Measurements from ENCODE around the gene PRELID2.

The PRELID2 gene

GRCh38 chr5:145791866-145792265, 43.3 kb downstream of the PRELID2 start:
- H4K20me1 ChIP-seq (ENCODE audit: insufficient read depth, low read length, poor library complexity, severe bottlenecking): no peaks in the 10 kb centered on the region
- H2AFZ ChIP-seq (ENCODE audit: low read length): no peak overlapping the region
- H3F3A ChIP-seq (ENCODE audit: low read depth): no peaks in the 10 kb centered on the region
- TF ChIP-seq CTCF (conservative IDR thresholded peaks at IDR 0.05; ENCODE audit: low read length): peak; percentile 14; the same call in 1 of the 2 replicates
- no peak for TF ChIP-seq EZH2phosphoT487 (IDR thresholded peaks at IDR 0.05; ENCODE audit: borderline replicate concordance)
- no peak overlapping the region for H3K4me3 ChIP-seq (ENCODE audit: low read length, poor library complexity, severe bottlenecking)
- no peaks in the 10 kb centered on the region for H3K27me3 ChIP-seq (ENCODE audit: insufficient read depth, low read length, poor library complexity, severe bottlenecking)
- no peak overlapping the region for H3K9ac ChIP-seq (ENCODE audit: low read depth, low read length, poor library complexity, severe bottlenecking)
- H3K36me3 ChIP-seq (ENCODE audit: insufficient read depth, low read length): peaks cover 49% of the 10 kb centered on the region; the same call in 1 of the 2 replicates
- H3K4me2 ChIP-seq (ENCODE audit: low read depth, low read length, poor library complexity, severe bottlenecking): no peak overlapping the region
- H3K9me3 ChIP-seq (ENCODE audit: insufficient read depth, low read depth, low read length): no peaks in the 10 kb centered on the region
- H3K4me1 ChIP-seq (ENCODE audit: insufficient read depth, low read length, poor library complexity, severe bottlenecking): peaks cover 2% of the 10 kb centered on the region
- no peaks in the 10 kb centered on the region for H3K79me2 ChIP-seq (ENCODE audit: insufficient read depth, low read length)
- H3K9me2 ChIP-seq (replicated peaks; ENCODE audit: low read depth, low read length): no peaks in the 10 kb centered on the region

GRCh38 chr5:145787996-145788395, 47.1 kb downstream of the PRELID2 start:
- Histone ChIP-seq H3K9ac (ENCODE audit: low read depth, low read length, poor library complexity, severe bottlenecking) (no peak overlapping the region), H3K27me3 (ENCODE audit: insufficient read depth, low read length, poor library complexity, severe bottlenecking) (no peaks in the 10 kb centered on the region), H3F3A (ENCODE audit: low read depth) (no peaks in the 10 kb centered on the region), H3K4me1 (ENCODE audit: insufficient read depth, low read length, poor library complexity, severe bottlenecking) (no peaks in the 10 kb centered on the region), H2AFZ (ENCODE audit: low read length) (no peak overlapping the region), H3K9me3 (ENCODE audit: insufficient read depth, low read depth, low read length) (no peaks in the 10 kb centered on the region), H4K20me1 (ENCODE audit: insufficient read depth, low read length, poor library complexity, severe bottlenecking) (no peaks in the 10 kb centered on the region), H3K4me2 (ENCODE audit: low read depth, low read length, poor library complexity, severe bottlenecking) (no peak overlapping the region), H3K79me2 (ENCODE audit: insufficient read depth, low read length) (no peaks in the 10 kb centered on the region), H3K36me3 (ENCODE audit: insufficient read depth, low read length) (peaks cover 43% of the 10 kb centered on the region; the same call in 1 of the 2 replicates), H3K4me3 (ENCODE audit: low read length, poor library complexity, severe bottlenecking) (no peak overlapping the region), H3K9me2 (replicated peaks; ENCODE audit: low read depth, low read length) (no peaks in the 10 kb centered on the region)
- no peak for TF ChIP-seq EZH2phosphoT487 (IDR thresholded peaks at IDR 0.05; ENCODE audit: borderline replicate concordance)
- TF ChIP-seq CTCF (conservative IDR thresholded peaks at IDR 0.05; ENCODE audit: low read length): no peak

- H3K4me2 ChIP-seq (ENCODE audit: low read depth, low read length, poor library complexity, severe bottlenecking): no peak overlapping the region
- H3K9me2 ChIP-seq (replicated peaks; ENCODE audit: low read depth, low read length): no peaks in the 10 kb centered on the region
- no peaks in the 10 kb centered on the region for H3K9me3 ChIP-seq (ENCODE audit: insufficient read depth, low read depth, low read length)
- H3K4me3 ChIP-seq (ENCODE audit: low read length, poor library complexity, severe bottlenecking): no peak overlapping the region
- TF ChIP-seq CTCF (conservative IDR thresholded peaks at IDR 0.05; ENCODE audit: low read length) (no peak), EZH2phosphoT487 (IDR thresholded peaks at IDR 0.05; ENCODE audit: borderline replicate concordance) (no peak)
- no peak overlapping the region for H2AFZ ChIP-seq (ENCODE audit: low read length)
- no peaks in the 10 kb centered on the region for H3K27me3 ChIP-seq (ENCODE audit: insufficient read depth, low read length, poor library complexity, severe bottlenecking)
- H3K36me3 ChIP-seq (ENCODE audit: insufficient read depth, low read length): peaks cover 41% of the 10 kb centered on the region; the same call in 1 of the 2 replicates
- H3F3A ChIP-seq (ENCODE audit: low read depth): no peaks in the 10 kb centered on the region
- H3K79me2 ChIP-seq (ENCODE audit: insufficient read depth, low read length): no peaks in the 10 kb centered on the region
- H3K9ac ChIP-seq (ENCODE audit: low read depth, low read length, poor library complexity, severe bottlenecking): no peak overlapping the region
- H4K20me1 ChIP-seq (ENCODE audit: insufficient read depth, low read length, poor library complexity, severe bottlenecking): no peaks in the 10 kb centered on the region
- no peaks in the 10 kb centered on the region for H3K4me1 ChIP-seq (ENCODE audit: insufficient read depth, low read length, poor library complexity, severe bottlenecking)
Measured at GRCh38 chr5:145787507-145787906, 47.6 kb downstream of the PRELID2 start.
